ENCODE results near the gene DENND5B. TPM values are rescaled to one million over a fixed set of nuclear protein-coding genes. Genes with fewer than 3 reads are reported as not detected.

Gene DENND5B
- total RNA-seq, 4 donors from 2014 or later, result 4.4 to 25.1 (median 16.3) TPM

DNA sequence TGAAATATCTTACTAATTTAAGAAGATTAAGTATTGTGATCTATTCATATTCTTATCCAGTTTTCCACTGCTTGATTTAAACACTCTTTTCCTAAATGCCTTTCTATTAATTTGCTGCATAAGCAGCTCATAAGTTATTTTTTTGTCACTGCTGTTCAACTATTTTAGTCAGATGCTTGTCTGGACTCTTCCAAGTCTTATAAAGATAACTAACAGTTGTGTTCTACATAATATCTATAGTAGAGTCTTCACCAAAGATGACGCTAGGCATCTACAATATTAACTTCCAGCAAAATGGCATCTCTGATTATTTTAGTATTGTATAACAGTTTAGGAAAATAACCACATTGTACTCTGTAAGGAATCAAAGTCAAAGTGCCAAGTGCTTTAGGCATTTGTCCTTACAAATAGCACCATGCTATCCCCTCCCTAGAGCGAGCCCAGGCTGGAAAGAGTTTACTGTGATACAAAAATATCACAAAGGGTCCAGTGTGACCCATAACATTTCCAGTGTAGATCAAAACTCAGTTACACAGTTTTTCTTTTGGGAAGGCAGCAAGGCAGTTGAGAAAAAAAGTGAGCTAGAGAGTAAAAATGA lies 98.2 kb downstream of the DENND5B start:
- no peak for DNase-seq
- 80 to 98% methylated on average over 2 of the region's 2 CpGs for WGBS, 2 donors (ENCODE audit: low coverage in 1 of 2)
- H3K4me1 ChIP-seq, result peaks cover 0 to 8% (median 0%) of the 10 kb centered on the region in 4 donors
- no peaks in the 10 kb centered on the region for H3K9me3 ChIP-seq
- H3K27ac ChIP-seq, result no peak overlapping the region
- H3K36me3 ChIP-seq, result no peaks in the 10 kb centered on the region
- no peaks in the 10 kb centered on the region for H3K27me3 ChIP-seq
- in situ Hi-C loops (cut with MboI; ENCODE audit: low pct_ligation_motif_present in 1 of 4, low pct_unique_long_range_greater_than_20kb in 1 of 4, low sequenced_read_pairs in 3 of 4) (no loop called here), intact Hi-C loops (cut with DNase I; ENCODE audit: low total_unique reads) (no loop called here)
- H3K4me3 ChIP-seq, result no peak overlapping the region
- TF ChIP-seq POLR2AphosphoS5 (IDR thresholded peaks at IDR 0.05) (no peak), POLR2A (IDR thresholded peaks at IDR 0.05) (no peak), EP300 (IDR thresholded peaks at IDR 0.05; ENCODE audit: low read depth) (no peak)
- TF ChIP-seq, protein P1, sequence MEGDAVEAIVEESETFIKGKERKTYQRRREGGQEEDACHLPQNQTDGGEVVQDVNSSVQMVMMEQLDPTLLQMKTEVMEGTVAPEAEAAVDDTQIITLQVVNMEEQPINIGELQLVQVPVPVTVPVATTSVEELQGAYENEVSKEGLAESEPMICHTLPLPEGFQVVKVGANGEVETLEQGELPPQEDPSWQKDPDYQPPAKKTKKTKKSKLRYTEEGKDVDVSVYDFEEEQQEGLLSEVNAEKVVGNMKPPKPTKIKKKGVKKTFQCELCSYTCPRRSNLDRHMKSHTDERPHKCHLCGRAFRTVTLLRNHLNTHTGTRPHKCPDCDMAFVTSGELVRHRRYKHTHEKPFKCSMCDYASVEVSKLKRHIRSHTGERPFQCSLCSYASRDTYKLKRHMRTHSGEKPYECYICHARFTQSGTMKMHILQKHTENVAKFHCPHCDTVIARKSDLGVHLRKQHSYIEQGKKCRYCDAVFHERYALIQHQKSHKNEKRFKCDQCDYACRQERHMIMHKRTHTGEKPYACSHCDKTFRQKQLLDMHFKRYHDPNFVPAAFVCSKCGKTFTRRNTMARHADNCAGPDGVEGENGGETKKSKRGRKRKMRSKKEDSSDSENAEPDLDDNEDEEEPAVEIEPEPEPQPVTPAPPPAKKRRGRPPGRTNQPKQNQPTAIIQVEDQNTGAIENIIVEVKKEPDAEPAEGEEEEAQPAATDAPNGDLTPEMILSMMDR (IDR thresholded peaks at IDR 0.05), result no peak

GRCh38 chr12:31491841-31492598 lies 98.9 kb downstream of the DENND5B start:
- Histone ChIP-seq H3K36me3 (no peaks in the 10 kb centered on the region), H3K27me3 (no peaks in the 10 kb centered on the region), H3K4me1 (peaks cover 0 to 8% (median 0%) of the 10 kb centered on the region in 4 donors), H3K9me3 (no peaks in the 10 kb centered on the region), H3K4me3 (no peak overlapping the region), H3K27ac (no peak overlapping the region)
- in situ Hi-C loops (cut with MboI; ENCODE audit: low pct_ligation_motif_present in 1 of 4, low pct_unique_long_range_greater_than_20kb in 1 of 4, low sequenced_read_pairs in 3 of 4) (no loop called here), intact Hi-C loops (cut with DNase I; ENCODE audit: low total_unique reads) (no loop called here)
- 44 to 50% methylated on average over 5 of the region's 5 CpGs for WGBS, 2 donors (ENCODE audit: low coverage in 1 of 2)
- TF ChIP-seq POLR2A (IDR thresholded peaks at IDR 0.05), result no peak
- TF ChIP-seq, protein P1 (IDR thresholded peaks at IDR 0.05), result no peak
- DNase-seq, result no peak

GRCh38 chr12:31491241-31491794 lies 99.6 kb downstream of the DENND5B start:
- in situ Hi-C loops (cut with MboI; ENCODE audit: low pct_ligation_motif_present in 1 of 4, low pct_unique_long_range_greater_than_20kb in 1 of 4, low sequenced_read_pairs in 3 of 4) (no loop called here), intact Hi-C loops (cut with DNase I; ENCODE audit: low total_unique reads) (no loop called here)
- 89 to 98% methylated on average over 5 of the region's 5 CpGs for WGBS, 2 donors (ENCODE audit: low coverage in 1 of 2)
- Histone ChIP-seq H3K36me3 (no peaks in the 10 kb centered on the region), H3K27me3 (no peaks in the 10 kb centered on the region), H3K9me3 (no peaks in the 10 kb centered on the region), H3K27ac (no peak overlapping the region), H3K4me1 (peaks cover 0 to 8% (median 0%) of the 10 kb centered on the region in 4 donors), H3K4me3 (no peak overlapping the region)
- no peak for DNase-seq
- TF ChIP-seq POLR2AphosphoS5 (IDR thresholded peaks at IDR 0.05) (no peak), POLR2A (IDR thresholded peaks at IDR 0.05) (no peak), EP300 (IDR thresholded peaks at IDR 0.05; ENCODE audit: low read depth) (no peak)
- TF ChIP-seq, protein P1 (IDR thresholded peaks at IDR 0.05), result no peak

DNA sequence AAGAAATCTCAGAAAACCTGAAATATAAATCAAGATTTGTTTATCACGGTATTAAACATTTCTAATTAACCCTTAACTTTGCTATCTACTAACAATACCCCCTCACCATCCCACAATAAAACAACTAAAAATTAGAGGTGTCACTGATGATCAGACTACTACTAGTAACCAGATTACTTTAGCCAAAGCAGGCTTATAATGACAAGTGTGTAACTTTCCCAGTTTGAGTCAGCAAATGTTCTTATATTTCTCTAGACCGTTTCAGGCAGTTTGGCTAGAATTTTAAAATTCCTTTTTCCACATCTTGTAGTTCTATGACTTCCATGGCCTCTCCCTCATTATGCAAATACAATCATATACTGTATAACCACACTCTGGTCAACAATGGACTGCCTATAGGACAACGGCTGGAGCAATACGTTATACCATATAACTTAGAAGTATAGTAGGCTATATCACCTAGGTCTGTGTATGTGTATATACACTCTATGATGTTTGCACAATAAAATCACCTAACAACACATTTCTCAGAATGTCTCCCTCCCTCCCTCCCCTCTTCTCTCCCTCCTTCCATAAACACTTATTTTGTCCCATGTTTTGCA lies 102.1 kb downstream of the DENND5B start:
- no peak overlapping the region for H3K4me3 ChIP-seq

More for the DNA sequence above, 102.1 kb downstream of the DENND5B start:
- DNase-seq, result no peak
- Histone ChIP-seq H3K9me3 (no peaks in the 10 kb centered on the region), H3K36me3 (no peaks in the 10 kb centered on the region), H3K27ac (no peak overlapping the region), H3K4me1 (peaks cover 0 to 8% (median 0%) of the 10 kb centered on the region in 4 donors), H3K27me3 (no peaks in the 10 kb centered on the region)
- intact Hi-C loops (cut with DNase I; ENCODE audit: low total_unique reads) (loop anchor here (5.0 kb wide), 1 partner anchor 202 kb away; no protein-coding TSS in a partner anchor), in situ Hi-C loops (cut with MboI; ENCODE audit: low pct_ligation_motif_present in 1 of 4, low pct_unique_long_range_greater_than_20kb in 1 of 4, low sequenced_read_pairs in 3 of 4) (no loop called here)
- 59% methylated on average over 4 of the region's 4 CpGs for WGBS, 2 donors (ENCODE audit: low coverage in 1 of 2)
- TF ChIP-seq, protein P1 (IDR thresholded peaks at IDR 0.05), result no peak
- no peak for TF ChIP-seq POLR2A (IDR thresholded peaks at IDR 0.05)
- no peak for TF ChIP-seq POLR2AphosphoS5 (IDR thresholded peaks at IDR 0.05)
- no peak for TF ChIP-seq EP300 (IDR thresholded peaks at IDR 0.05; ENCODE audit: low read depth)
